ENCODE results near the gene ABCC8. TPM values are rescaled to one million over a fixed set of nuclear protein-coding genes. Genes with fewer than 3 reads are reported as not detected.
"Not testable (repeated sequence)": the region's sequence is repeated elsewhere in the genome, so short reads cannot be mapped to it uniquely, and the experiment has no call there.

ABCC8 gene
- total and polyA plus RNA-seq, 10 of the 15 experiments (the other 5 are each of a cell fraction or from before 2014, with no cell fraction given) = not detected

DNA sequence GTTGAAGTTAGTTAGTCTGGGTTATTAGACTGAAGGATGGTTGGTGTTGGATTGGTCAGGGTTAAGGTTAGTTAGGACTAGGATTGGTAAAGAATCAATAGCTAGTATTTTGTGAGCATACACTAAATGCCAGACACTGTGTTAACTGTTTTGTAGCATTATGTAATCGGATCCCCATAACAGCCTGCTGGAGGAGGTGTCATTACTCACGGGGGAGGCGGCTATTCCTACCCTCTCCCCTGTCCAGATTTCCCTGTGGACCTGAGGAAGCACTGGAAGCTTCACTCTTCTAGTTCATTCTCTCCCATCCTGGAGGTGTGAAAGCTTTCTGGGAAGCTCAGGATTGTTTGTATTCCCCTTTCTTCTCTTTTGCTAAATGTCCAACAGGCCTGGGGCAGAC, 47.7 kb downstream of the ABCC8 start:
- FAIRE-seq (no peak), DNase-seq (ENCODE audit: low read depth, low spot score) (no peak), ATAC-seq (no peak)
- TF ChIP-seq SPI1 (IDR thresholded peaks at IDR 0.05; ENCODE audit: borderline replicate concordance, insufficient read depth, low read depth, low read length) = no peak
- no peak for TF ChIP-seq SUZ12 (IDR thresholded peaks at IDR 0.05; ENCODE audit: unreplicated experiment)
- H3K27ac ChIP-seq (ENCODE audit: control insufficient read depth, insufficient read depth) = no peak overlapping the region
- ChIA-PET RAD21 (ENCODE audit: unreplicated experiment) (no interaction called here), CTCF (interaction anchor here (1.0 kb wide), 1 partner anchor 16 kb away, joined by 3 read pairs; no protein-coding TSS in a partner anchor), POLR2A (interaction anchor here (0.5 kb wide), 1 partner anchor 245 kb away, joined by 3 read pairs; no protein-coding TSS in a partner anchor), SMC1A (ENCODE audit: uncharacterized antibody, unreplicated experiment) (no interaction called here)
- H3K36me3 ChIP-seq (ENCODE audit: control insufficient read depth in 2 of 2, insufficient read depth in 2 of 2, low read length in 1 of 2) = no peaks in the 10 kb centered on the region
- H3K27me3 ChIP-seq (replicated peaks in 1 of 2; ENCODE audit: control insufficient read depth in 2 of 2, insufficient read depth in 2 of 2, low read length in 1 of 2) = peaks cover 6 to 7% of the 10 kb centered on the region in 2 experiments; a peak in 3 of 4 replicates
- no peaks in the 10 kb centered on the region for H4K20me1 ChIP-seq (ENCODE audit: control insufficient read depth, insufficient read depth)
- BruUV-seq (replicated peaks) = no TSS peak
- H3K4me3 ChIP-seq = no peak overlapping the region
- no peak overlapping the region for H3K4me2 ChIP-seq (ENCODE audit: control insufficient read depth, insufficient read depth)
- H2AFZ ChIP-seq (ENCODE audit: control insufficient read depth, low read depth, low read length) = no peak overlapping the region
- no peaks in the 10 kb centered on the region for H3K4me1 ChIP-seq (ENCODE audit: control insufficient read depth, insufficient read depth, low read length)
- no peak overlapping the region for H3K9ac ChIP-seq (ENCODE audit: control insufficient read depth, insufficient read depth, low read length)
- H3K79me2 ChIP-seq (ENCODE audit: control insufficient read depth, insufficient read depth, low read length) = no peaks in the 10 kb centered on the region
- no peaks in the 10 kb centered on the region for H3K9me3 ChIP-seq (replicated peaks; ENCODE audit: control insufficient read depth, insufficient read depth, low read length)
- intact Hi-C loops (cut with micrococcal nuclease; ENCODE audit: unreplicated experiment) = no loop called here
- 60% methylated on average over 3 of the region's 3 CpGs for WGBS (ENCODE audit: insufficient coverage, insufficient replicate concordance, low lambda C conversion rate, missing lambda C conversion rate)
- in situ Hi-C loops (cut with MboI) = no loop called here

DNA sequence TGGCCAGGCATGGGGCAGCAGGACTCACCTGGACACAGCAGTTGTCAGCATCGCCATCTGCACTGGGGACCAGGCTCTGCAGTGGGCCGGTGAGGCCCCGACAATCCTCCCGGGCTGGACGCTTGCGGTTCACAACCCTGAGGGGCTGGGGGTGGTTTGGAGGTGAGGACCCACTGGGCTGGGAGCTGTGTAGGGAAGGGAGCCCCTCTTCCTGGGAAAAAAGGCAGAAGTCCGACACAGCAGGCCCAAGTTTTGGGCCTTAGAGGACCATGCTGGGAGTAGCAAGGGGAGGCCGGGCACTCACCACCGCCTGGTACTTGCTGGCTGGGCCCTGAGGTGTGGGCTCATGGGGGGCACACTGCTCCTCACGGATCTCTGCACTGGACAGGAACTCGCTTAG, 48.4 kb downstream of the ABCC8 start:
- POLR2A ChIA-PET = no interaction called here
- in situ Hi-C loops (cut with MboI) = no loop called here

DNA sequence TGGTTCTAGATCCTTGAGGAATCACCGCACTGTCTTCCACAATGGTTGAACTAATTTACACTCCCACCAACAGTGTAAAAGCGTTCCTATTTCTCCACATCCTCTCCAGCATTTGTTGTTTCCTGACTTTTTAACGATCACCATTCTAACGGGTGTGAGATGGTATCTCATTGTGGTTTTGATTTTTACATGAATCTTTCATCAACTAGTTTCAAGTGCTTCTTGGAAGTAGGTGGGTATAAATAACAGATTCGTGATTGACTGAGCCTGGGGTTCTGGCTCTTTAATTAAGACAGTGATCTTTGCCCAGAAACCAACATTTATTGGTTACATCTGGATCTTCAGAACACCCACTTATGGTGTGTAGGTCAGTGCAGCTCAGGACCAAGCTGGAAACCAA, 50.4 kb downstream of the ABCC8 start:
- DNase-seq (ENCODE audit: low read depth, low spot score); CTCF ChIA-PET; RAD21 ChIA-PET (ENCODE audit: unreplicated experiment); FAIRE-seq; intact Hi-C loops (cut with micrococcal nuclease; ENCODE audit: unreplicated experiment); POLR2A ChIA-PET; H3K27ac ChIP-seq (ENCODE audit: control insufficient read depth, insufficient read depth); H3K79me2 ChIP-seq (ENCODE audit: control insufficient read depth, insufficient read depth, low read length); H3K4me1 ChIP-seq (ENCODE audit: control insufficient read depth, insufficient read depth, low read length); H3K9me3 ChIP-seq (replicated peaks; ENCODE audit: control insufficient read depth, insufficient read depth, low read length); H3K4me3 ChIP-seq; H2AFZ ChIP-seq (ENCODE audit: control insufficient read depth, low read depth, low read length); ATAC-seq; in situ Hi-C loops (cut with MboI); H3K4me2 ChIP-seq (ENCODE audit: control insufficient read depth, insufficient read depth); SMC1A ChIA-PET (ENCODE audit: uncharacterized antibody, unreplicated experiment); H3K9ac ChIP-seq (ENCODE audit: control insufficient read depth, insufficient read depth, low read length); H4K20me1 ChIP-seq (ENCODE audit: control insufficient read depth, insufficient read depth); H3K36me3 ChIP-seq (ENCODE audit: control insufficient read depth in 2 of 2, insufficient read depth in 2 of 2, low read length in 1 of 2); BruUV-seq (replicated peaks); H3K27me3 ChIP-seq (replicated peaks in 1 of 2; ENCODE audit: control insufficient read depth in 2 of 2, insufficient read depth in 2 of 2, low read length in 1 of 2): not testable (repeated sequence)
- WGBS (ENCODE audit: insufficient coverage, insufficient replicate concordance, low lambda C conversion rate, missing lambda C conversion rate) = 9% methylated on average over 5 of the region's 5 CpGs

More for the DNA sequence above, 48.4 kb downstream of the ABCC8 start:
- no TSS peak for BruUV-seq (replicated peaks)
- Histone ChIP-seq H3K79me2 (ENCODE audit: control insufficient read depth, insufficient read depth, low read length) (no peaks in the 10 kb centered on the region), H3K27me3 (replicated peaks in 1 of 2; ENCODE audit: control insufficient read depth in 2 of 2, insufficient read depth in 2 of 2, low read length in 1 of 2) (peaks cover 6 to 7% of the 10 kb centered on the region in 2 experiments; a peak in 3 of 4 replicates), H3K36me3 (ENCODE audit: control insufficient read depth in 2 of 2, insufficient read depth in 2 of 2, low read length in 1 of 2) (no peaks in the 10 kb centered on the region), H3K4me2 (ENCODE audit: control insufficient read depth, insufficient read depth) (no peak overlapping the region), H3K9ac (ENCODE audit: control insufficient read depth, insufficient read depth, low read length) (no peak overlapping the region), H4K20me1 (ENCODE audit: control insufficient read depth, insufficient read depth) (no peaks in the 10 kb centered on the region), H3K9me3 (replicated peaks; ENCODE audit: control insufficient read depth, insufficient read depth, low read length) (no peaks in the 10 kb centered on the region), H3K27ac (ENCODE audit: control insufficient read depth, insufficient read depth) (no peak overlapping the region), H2AFZ (ENCODE audit: control insufficient read depth, low read depth, low read length) (no peak overlapping the region), H3K4me3 (no peak overlapping the region), H3K4me1 (ENCODE audit: control insufficient read depth, insufficient read depth, low read length) (no peaks in the 10 kb centered on the region)
- CTCF ChIA-PET = interaction anchor here (1.0 kb wide), 1 partner anchor 16 kb away, joined by 3 read pairs; no protein-coding TSS in a partner anchor
- no peak for FAIRE-seq
- SMC1A ChIA-PET (ENCODE audit: uncharacterized antibody, unreplicated experiment) = no interaction called here
- ATAC-seq = no peak
- TF ChIP-seq BCL11A (IDR thresholded peaks at IDR 0.05; ENCODE audit: low read depth, low read length) = no peak
- TF ChIP-seq, protein P1, sequence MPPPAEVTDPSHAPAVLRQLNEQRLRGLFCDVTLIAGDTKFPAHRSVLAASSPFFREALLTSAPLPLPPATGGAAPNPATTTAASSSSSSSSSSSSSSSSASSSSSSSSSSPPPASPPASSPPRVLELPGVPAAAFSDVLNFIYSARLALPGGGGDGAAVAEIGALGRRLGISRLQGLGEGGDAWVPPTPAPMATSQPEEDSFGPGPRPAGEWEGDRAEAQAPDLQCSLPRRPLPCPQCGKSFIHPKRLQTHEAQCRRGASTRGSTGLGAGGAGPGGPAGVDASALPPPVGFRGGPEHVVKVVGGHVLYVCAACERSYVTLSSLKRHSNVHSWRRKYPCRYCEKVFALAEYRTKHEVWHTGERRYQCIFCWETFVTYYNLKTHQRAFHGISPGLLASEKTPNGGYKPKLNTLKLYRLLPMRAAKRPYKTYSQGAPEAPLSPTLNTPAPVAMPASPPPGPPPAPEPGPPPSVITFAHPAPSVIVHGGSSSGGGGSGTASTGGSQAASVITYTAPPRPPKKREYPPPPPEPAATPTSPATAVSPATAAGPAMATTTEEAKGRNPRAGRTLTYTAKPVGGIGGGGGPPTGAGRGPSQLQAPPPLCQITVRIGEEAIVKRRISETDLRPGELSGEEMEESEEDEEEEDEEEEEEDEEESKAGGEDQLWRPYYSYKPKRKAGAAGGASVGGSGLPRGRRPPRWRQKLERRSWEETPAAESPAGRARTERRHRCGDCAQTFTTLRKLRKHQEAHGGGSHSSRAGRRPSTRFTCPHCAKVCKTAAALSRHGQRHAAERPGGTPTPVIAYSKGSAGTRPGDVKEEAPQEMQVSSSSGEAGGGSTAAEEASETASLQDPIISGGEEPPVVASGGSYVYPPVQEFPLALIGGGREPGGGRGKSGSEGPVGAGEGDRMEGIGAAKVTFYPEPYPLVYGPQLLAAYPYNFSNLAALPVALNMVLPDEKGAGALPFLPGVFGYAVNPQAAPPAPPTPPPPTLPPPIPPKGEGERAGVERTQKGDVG (CRISPR knock-in tag; IDR thresholded peaks at IDR 0.05) = no peak
- TF ChIP-seq MYC (IDR thresholded peaks at IDR 0.05; ENCODE audit: insufficient read depth, insufficient read length, insufficient replicate concordance, low read length, severe bottlenecking) = no peak
- no peak for TF ChIP-seq POLR2AphosphoS5 (IDR thresholded peaks at IDR 0.05; ENCODE audit: low read length)
- RAD21 ChIA-PET (ENCODE audit: unreplicated experiment) = no interaction called here
- intact Hi-C loops (cut with micrococcal nuclease; ENCODE audit: unreplicated experiment) = no loop called here
- 42% methylated on average over 11 of the region's 11 CpGs for WGBS (ENCODE audit: insufficient coverage, insufficient replicate concordance, low lambda C conversion rate, missing lambda C conversion rate)
- DNase-seq (ENCODE audit: low read depth, low spot score) = no peak
